ENCODE measurements around the gene DEPDC5. TPM values are rescaled to one million over a fixed set of nuclear protein-coding genes. Genes with fewer than 3 reads are reported as not detected.

Gene DEPDC5
- total and polyA plus RNA-seq, 12 donors = 14.4 to 35.9 (median 23.1) TPM

DNA sequence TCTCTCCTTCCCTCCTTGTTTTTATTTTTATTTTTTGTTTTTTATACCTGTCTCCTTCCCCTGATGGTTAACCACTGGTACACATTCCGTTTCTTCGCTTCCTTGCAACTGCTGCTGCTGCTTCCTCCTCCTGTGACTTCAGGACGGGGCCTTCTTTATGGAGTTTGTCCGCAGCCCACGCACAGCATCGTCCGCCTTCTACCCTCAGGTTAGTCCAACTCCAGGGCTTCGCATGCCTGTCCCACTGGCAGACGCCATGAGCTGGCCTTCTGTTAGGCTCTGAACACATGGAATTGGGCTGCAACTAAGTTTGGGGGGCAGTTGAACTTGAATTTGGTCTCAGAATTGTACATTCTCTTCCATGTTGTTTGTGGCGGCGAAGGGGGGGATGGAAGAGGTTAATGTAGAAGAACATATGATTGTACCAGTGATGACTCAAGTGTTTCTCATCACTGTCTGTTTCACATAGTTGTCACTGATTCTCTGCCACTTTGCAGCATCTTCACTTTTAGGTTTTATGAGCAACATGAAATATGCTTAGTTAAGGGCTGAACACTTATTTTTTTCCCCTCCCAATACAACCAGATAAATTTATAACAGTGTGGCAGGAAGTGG is 107.5 kb downstream of the DEPDC5 start:
- H3K4me1 ChIP-seq (replicated peaks in 1 of 2) = no peaks in the 10 kb centered on the region
- no peaks in the 10 kb centered on the region for H3K9me3 ChIP-seq (replicated peaks in 1 of 3)
- no peak overlapping the region for H3K27ac ChIP-seq
- no peak for TF ChIP-seq POLR2A (IDR thresholded peaks at IDR 0.05)
- TF ChIP-seq, protein P1, sequence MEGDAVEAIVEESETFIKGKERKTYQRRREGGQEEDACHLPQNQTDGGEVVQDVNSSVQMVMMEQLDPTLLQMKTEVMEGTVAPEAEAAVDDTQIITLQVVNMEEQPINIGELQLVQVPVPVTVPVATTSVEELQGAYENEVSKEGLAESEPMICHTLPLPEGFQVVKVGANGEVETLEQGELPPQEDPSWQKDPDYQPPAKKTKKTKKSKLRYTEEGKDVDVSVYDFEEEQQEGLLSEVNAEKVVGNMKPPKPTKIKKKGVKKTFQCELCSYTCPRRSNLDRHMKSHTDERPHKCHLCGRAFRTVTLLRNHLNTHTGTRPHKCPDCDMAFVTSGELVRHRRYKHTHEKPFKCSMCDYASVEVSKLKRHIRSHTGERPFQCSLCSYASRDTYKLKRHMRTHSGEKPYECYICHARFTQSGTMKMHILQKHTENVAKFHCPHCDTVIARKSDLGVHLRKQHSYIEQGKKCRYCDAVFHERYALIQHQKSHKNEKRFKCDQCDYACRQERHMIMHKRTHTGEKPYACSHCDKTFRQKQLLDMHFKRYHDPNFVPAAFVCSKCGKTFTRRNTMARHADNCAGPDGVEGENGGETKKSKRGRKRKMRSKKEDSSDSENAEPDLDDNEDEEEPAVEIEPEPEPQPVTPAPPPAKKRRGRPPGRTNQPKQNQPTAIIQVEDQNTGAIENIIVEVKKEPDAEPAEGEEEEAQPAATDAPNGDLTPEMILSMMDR (IDR thresholded peaks at IDR 0.05) = no peak
- H3K27me3 ChIP-seq = no peaks in the 10 kb centered on the region
- no peak for DNase-seq
- 95 to 97% (median 96%) methylated on average over 11 of the region's 11 CpGs for WGBS, 4 donors
- H3K36me3 ChIP-seq (replicated peaks in 1 of 2) = peaks cover 0 to 27% of the 10 kb centered on the region in 2 donors
- intact Hi-C loops (cut with DNase I) = no loop called here
- no peak overlapping the region for H3K4me3 ChIP-seq

DNA sequence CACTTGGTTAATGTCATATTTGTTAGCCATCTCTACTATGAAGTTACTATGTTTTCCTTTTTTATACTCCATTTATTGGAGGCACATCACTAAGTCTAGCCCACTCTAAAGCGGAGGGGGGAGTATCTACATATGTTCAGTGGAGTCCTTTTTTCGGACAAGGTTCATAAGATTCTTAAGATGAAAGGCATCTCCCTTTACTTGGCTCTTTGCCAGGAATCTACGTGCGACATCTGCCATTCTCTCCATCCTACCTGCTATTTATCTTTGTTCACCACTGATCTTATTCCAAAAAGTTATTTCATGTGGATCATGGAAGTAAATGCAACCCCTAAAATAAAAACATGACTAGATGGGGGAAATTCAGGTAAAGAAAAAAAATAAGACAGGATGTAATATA is 113.1 kb downstream of the DEPDC5 start:
- TF ChIP-seq POLR2A (IDR thresholded peaks at IDR 0.05) = no peak
- TF ChIP-seq, protein P1 (IDR thresholded peaks at IDR 0.05) = no peak
- intact Hi-C loops (cut with DNase I) = no loop called here
- WGBS, 4 donors = 72 to 88% (median 82%) methylated on average over 4 of the region's 4 CpGs
- peaks cover 0 to 15% of the 10 kb centered on the region in 2 donors for H3K36me3 ChIP-seq (replicated peaks in 1 of 2)
- no peaks in the 10 kb centered on the region for H3K4me1 ChIP-seq (replicated peaks in 1 of 2)
- H3K4me3 ChIP-seq = no peak overlapping the region
- no peaks in the 10 kb centered on the region for H3K9me3 ChIP-seq (replicated peaks in 1 of 3)
- H3K27me3 ChIP-seq = no peaks in the 10 kb centered on the region
- DNase-seq = no peak
- H3K27ac ChIP-seq = no peak overlapping the region

DNA sequence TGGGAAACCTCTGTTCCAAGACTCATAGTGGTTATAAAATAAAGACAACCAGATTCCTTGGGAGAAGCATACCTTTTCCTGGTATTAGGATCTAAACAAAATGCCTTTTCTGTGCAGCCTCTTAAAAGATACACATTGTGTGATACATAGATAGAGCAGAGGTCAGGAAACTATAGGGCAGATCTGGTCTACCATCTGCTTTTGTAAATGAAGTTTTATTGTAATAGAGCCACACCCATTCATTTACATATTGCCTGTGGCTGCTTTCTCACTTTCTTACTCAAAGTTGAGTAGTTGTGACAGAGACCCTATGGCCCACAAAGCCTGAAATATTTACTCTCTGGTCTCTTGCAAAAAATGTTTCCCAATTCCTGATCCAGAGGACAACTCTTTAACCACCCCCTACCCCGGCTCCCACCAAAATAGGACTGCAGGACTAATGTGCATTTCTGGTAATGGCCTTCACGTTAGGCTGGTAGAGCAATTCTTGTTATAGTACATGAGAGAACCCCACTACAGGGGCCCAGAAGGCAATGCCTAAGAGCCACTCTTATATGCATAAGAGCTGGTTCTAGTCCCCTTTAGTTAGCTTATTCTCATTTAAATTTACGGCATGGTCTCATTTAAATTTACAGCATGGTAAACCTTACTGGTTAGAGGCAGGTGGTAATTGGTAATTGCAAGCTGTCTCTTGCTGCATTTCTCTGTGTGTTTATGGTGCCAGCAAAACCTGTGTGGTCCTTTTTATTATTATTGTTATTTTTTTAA is 113.8 kb downstream of the DEPDC5 start:
- 83 to 95% (median 91%) methylated on average over 3 of the region's 3 CpGs for WGBS, 4 donors
- no peak for TF ChIP-seq POLR2A (IDR thresholded peaks at IDR 0.05)
- TF ChIP-seq, protein P1 (IDR thresholded peaks at IDR 0.05) = no peak
- intact Hi-C loops (cut with DNase I) = no loop called here
- Histone ChIP-seq H3K36me3 (replicated peaks in 1 of 2) (peaks cover 0 to 18% of the 10 kb centered on the region in 2 donors), H3K27me3 (no peaks in the 10 kb centered on the region), H3K9me3 (replicated peaks in 1 of 3) (no peaks in the 10 kb centered on the region), H3K4me3 (no peak overlapping the region), H3K4me1 (replicated peaks in 1 of 2) (no peaks in the 10 kb centered on the region), H3K27ac (no peak overlapping the region)
- no peak for DNase-seq

DNA sequence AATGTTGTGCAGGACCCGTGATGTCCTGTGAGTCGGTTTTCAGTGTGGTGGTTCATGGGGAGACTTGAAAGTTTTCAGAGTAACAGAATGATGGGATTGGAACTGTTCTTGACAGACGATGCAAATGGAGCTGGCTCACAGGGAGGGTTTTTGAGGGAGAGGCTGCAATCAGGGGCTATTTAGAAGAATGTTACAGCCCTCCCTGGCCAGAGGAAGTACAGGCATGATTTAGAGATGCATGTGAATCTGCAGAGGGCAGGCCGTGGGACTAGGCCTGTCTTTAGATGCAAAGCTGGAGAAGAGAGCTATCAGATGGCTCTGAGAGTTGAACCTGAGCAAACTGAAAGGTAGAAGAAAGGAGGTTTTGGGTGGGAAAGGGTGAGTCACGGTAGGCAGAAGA is 115.9 kb downstream of the DEPDC5 start:
- Histone ChIP-seq H3K27ac (no peak overlapping the region), H3K9me3 (replicated peaks in 1 of 3) (no peaks in the 10 kb centered on the region), H3K27me3 (no peaks in the 10 kb centered on the region), H3K4me3 (no peak overlapping the region), H3K36me3 (replicated peaks in 1 of 2) (peaks cover 0 to 36% of the 10 kb centered on the region in 2 donors), H3K4me1 (replicated peaks in 1 of 2) (no peaks in the 10 kb centered on the region)
- TF ChIP-seq POLR2A (IDR thresholded peaks at IDR 0.05) = no peak
- TF ChIP-seq, protein P1 (IDR thresholded peaks at IDR 0.05) = no peak
- DNase-seq = no peak
- 80 to 92% (median 90%) methylated on average over 5 of the region's 5 CpGs for WGBS, 4 donors
- intact Hi-C loops (cut with DNase I) = no loop called here
